Tibial artery (tissue), 4 donors: ENCODE results near the gene PTPN18.

Source experiments
- DNase-seq, 2 donors: peaks; one replicate each; pipeline ENCODE4 v3.0.0-alpha.2; 2019
- H3K27ac ChIP-seq, 2 donors: fragments of 200-600 bp; sonication (generic) in 1 of 2; 1 replicate in 1 of 2; 2 replicates in 1 of 2; pipeline ENCODE4 v1.5.1; 2018 to 2019; ENCODE audit warnings: mild to moderate bottlenecking in 1 of 2
- H3K27me3 ChIP-seq, 2 donors: fragments of 200-600 bp; sonication (generic) in 1 of 2; one replicate each; pipeline versions ENCODE4 v1.5.1 to v1.6.0; 2016 to 2019
- H3K36me3 ChIP-seq, 3 donors: fragments of 200-600 bp; sonication (generic) in 2 of 3; one replicate each; pipeline ENCODE4 v1.5.1; 2016 to 2019; ENCODE audit warnings: mild to moderate bottlenecking in 2 of 3
- H3K4me1 ChIP-seq, 4 donors: fragments of 200-600 bp; sonication (generic) in 2 of 4; 1 replicate in 3 of 4; 2 replicates in 1 of 4; pipeline ENCODE4 v1.5.1; 2016 to 2019
- H3K4me3 ChIP-seq, 2 donors: fragments of 200-600 bp; sonication (generic) in 1 of 2; 1 replicate in 1 of 2; 2 replicates in 1 of 2; pipeline ENCODE4 v1.5.1; 2018 to 2019; ENCODE audit warnings: mild to moderate bottlenecking in 2 of 2
- H3K9me3 ChIP-seq, 3 donors: fragments of 200-600 bp; sonication (generic) in 1 of 3; one replicate each; pipeline ENCODE4 v1.5.1; 2016 to 2019
- CTCF ChIP-seq, 2 experiments: fragments of 200-600 bp in 1 of 2; fragments of 450-650 bp in 1 of 2; IDR thresholded peaks; one replicate each; pipeline ENCODE4 v1.5.1; 2017 to 2019; ENCODE audit warnings: antibody characterized with exemption in 2 of 2, mild to moderate bottlenecking in 1 of 2, moderate library complexity in 1 of 2
- intact Hi-C: fragments of 100-400 bp; cut with DNase I; formaldehyde crosslinking; loops from one replicate; pipeline ENCODE4 v1.15.0; 2023; ENCODE audit warnings: low total_unique reads

The PTPN18 gene

DNA sequence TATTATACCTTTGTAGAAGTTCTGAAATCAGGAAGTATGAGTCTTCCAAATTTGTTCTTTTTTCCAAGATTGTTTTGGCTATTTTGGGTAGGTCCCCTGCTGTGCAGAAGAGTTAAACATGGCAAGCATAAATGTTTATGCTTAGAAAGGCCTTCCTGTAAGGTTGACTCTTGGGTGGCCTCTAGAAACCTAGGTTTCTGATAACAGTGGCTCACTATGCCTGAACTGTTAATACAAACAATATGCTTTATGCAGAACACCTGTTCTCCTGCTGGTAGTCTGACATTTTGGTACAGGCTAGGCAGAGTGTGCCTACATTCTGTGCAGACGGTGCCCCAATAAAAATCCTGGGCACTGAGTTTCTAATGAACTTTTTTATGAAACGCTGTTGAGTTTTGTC, 10.1 kb downstream of the PTPN18 start:
- intact Hi-C loops, result no loop called here
- H3K4me1 ChIP-seq, result peaks cover 0 to 4% (median 1%) of the 10 kb centered on the region in 4 donors
- no peaks in the 10 kb centered on the region for H3K36me3 ChIP-seq
- no peak for DNase-seq
- H3K9me3 ChIP-seq, result no peaks in the 10 kb centered on the region
- H3K27ac ChIP-seq, result no peak overlapping the region
- no peak overlapping the region for H3K4me3 ChIP-seq
- no peaks in the 10 kb centered on the region for H3K27me3 ChIP-seq
- TF ChIP-seq CTCF (IDR thresholded peaks at IDR 0.05), result no peak

DNA sequence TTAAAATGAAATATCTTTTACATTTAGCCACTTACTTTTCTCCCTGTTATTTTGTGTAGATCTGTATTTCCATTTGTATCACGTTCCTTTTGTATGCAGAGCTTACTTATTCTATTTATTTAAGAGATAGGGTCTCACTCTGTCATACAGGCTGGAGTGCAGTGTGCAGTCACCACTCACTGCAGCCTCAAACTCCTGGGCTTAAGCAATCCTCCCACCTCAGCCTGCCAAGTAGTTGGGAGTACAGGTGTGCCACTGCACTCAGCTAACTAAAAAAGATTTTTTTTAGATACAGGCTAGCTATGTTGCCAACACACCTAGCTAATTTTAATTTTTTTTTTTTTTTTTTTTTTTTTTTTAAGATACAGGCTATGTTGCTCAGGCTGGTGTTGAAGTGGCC, 10.9 kb downstream of the PTPN18 start:
- Histone ChIP-seq H3K9me3 (no peaks in the 10 kb centered on the region), H3K27ac (no peak overlapping the region), H3K27me3 (no peaks in the 10 kb centered on the region), H3K4me3 (no peak overlapping the region), H3K4me1 (peaks cover 0 to 11% (median 5%) of the 10 kb centered on the region in 4 donors), H3K36me3 (no peaks in the 10 kb centered on the region)
- no peak for TF ChIP-seq CTCF (IDR thresholded peaks at IDR 0.05)
- no peak for DNase-seq
- intact Hi-C loops, result no loop called here

GRCh38 chr2:130368786-130369185, 12.9 kb downstream of the PTPN18 start:
- no peaks in the 10 kb centered on the region for H3K36me3 ChIP-seq
- H3K4me3 ChIP-seq, result no peak overlapping the region
- H3K27ac ChIP-seq, result no peak overlapping the region
- no peaks in the 10 kb centered on the region for H3K27me3 ChIP-seq
- H3K9me3 ChIP-seq, result no peaks in the 10 kb centered on the region
- intact Hi-C loops, result no loop called here
- no peak for TF ChIP-seq CTCF (IDR thresholded peaks at IDR 0.05)
- peaks cover 0 to 25% (median 15%) of the 10 kb centered on the region in 4 donors for H3K4me1 ChIP-seq
- no peak for DNase-seq

DNA sequence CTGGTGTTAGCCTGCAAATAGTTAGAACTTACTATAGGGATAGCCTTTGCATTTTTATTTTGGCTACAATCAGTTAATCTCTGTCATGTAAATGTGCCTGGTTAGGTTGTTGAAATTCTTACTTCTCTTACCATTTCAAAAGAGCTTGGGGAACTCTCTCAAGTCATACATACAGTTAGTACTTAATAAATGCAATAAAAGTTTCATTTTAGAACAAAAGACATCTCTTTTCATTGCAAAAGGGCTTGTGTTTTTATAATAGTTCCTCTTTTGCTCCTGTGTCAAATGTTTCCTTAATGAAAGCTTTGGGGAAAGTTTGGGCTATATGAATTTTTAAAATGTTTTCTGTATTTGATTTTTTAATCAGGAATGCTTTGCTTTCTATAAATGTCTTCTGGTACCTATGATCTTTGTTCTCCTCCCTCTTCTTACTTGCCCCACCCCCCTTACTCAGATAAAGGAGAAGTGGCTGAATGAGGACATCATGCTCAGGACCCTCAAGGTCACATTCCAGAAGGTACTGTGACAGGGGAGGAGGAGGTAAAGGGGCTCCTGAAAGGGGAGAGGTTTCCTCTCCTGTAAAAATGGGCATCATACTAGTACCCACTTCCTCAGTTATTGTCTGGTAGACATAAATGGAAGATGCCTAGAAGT, 13.6 kb downstream of the PTPN18 start:
- intact Hi-C loops, result no loop called here
- H3K27ac ChIP-seq, result no peak overlapping the region
- H3K4me3 ChIP-seq, result no peak overlapping the region
- no peaks in the 10 kb centered on the region for H3K36me3 ChIP-seq
- peaks cover 0 to 25% (median 18%) of the 10 kb centered on the region in 4 donors for H3K4me1 ChIP-seq
- DNase-seq, result no peak
- H3K9me3 ChIP-seq, result no peaks in the 10 kb centered on the region
- H3K27me3 ChIP-seq, result no peaks in the 10 kb centered on the region
- no peak for TF ChIP-seq CTCF (IDR thresholded peaks at IDR 0.05)

DNA sequence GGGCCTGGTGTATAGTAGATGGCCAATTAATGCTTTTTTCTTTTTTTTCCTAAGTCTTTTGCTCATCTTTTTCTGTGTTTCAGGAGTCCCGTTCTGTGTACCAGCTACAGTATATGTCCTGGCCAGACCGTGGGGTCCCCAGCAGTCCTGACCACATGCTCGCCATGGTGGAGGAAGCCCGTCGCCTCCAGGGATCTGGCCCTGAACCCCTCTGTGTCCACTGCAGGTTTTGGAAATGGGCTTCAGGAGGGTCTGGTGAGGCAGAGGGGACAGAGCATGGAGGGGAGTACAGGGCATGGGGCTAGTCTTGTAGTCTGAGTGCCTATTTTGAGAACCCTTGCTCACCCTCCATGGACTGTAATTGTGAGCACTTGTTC, 14.1 kb downstream of the PTPN18 start:
- intact Hi-C loops, result no loop called here
- Histone ChIP-seq H3K9me3 (no peaks in the 10 kb centered on the region), H3K4me3 (no peak overlapping the region), H3K27ac (no peak overlapping the region), H3K27me3 (no peaks in the 10 kb centered on the region), H3K4me1 (peaks cover 0 to 29% (median 20%) of the 10 kb centered on the region in 4 donors), H3K36me3 (no peaks in the 10 kb centered on the region)
- no peak for TF ChIP-seq CTCF (IDR thresholded peaks at IDR 0.05)
- no peak for DNase-seq

DNA sequence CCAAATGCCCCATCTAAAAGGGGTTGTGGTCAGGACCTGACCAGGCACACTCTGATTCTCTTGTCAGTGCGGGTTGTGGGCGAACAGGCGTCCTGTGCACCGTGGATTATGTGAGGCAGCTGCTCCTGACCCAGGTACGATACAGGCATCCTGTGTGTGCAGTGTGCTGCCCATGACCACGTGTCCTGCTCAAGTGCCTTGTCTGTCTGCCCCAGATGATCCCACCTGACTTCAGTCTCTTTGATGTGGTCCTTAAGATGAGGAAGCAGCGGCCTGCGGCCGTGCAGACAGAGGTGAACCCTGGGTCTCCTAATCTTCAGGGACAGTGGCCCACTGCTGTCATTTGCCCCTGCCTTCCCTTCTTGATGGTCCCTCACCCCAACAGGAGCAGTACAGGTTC, 14.6 kb downstream of the PTPN18 start:
- no peak overlapping the region for H3K4me3 ChIP-seq
- H3K4me1 ChIP-seq, result peaks cover 0 to 33% (median 22%) of the 10 kb centered on the region in 4 donors
- H3K27me3 ChIP-seq, result no peaks in the 10 kb centered on the region
- H3K36me3 ChIP-seq, result peaks cover 0 to 5% (median 2%) of the 10 kb centered on the region in 3 donors
- intact Hi-C loops, result no loop called here
- H3K9me3 ChIP-seq, result no peaks in the 10 kb centered on the region
- no peak overlapping the region for H3K27ac ChIP-seq
- DNase-seq, result no peak
- no peak for TF ChIP-seq CTCF (IDR thresholded peaks at IDR 0.05)
